GM12801 (cell line): Measurements from ENCODE around the gene RUVBL2.

ENCODE experiments used
- CTCF ChIP-seq: IDR thresholded peaks from one replicate; pipeline ENCODE4 v1.5.1; 2011; ENCODE audit warnings: control low read depth; ENCODE audit not compliant: insufficient read length; ENCODE audit errors: extremely low read depth

Gene RUVBL2

GRCh38 chr19:48991873-48992580 lies 1.7 kb upstream of the RUVBL2 start:
- no peak for TF ChIP-seq CTCF

GRCh38 chr19:48992581-48993174 lies 1.0 kb upstream of the RUVBL2 start:
- no peak for TF ChIP-seq CTCF

GRCh38 chr19:48994035-48994386 lies 324 bp downstream of the RUVBL2 start:
- no peak for TF ChIP-seq CTCF

GRCh38 chr19:48997972-48998371 lies 4.3 kb downstream of the RUVBL2 start:
- no peak for TF ChIP-seq CTCF

- no peak for TF ChIP-seq CTCF
Observed at GRCh38 chr19:48999481-49000325, 6.0 kb downstream of the RUVBL2 start.

GRCh38 chr19:49004133-49004532 lies 10.4 kb downstream of the RUVBL2 start:
- TF ChIP-seq CTCF = no peak

- no peak for TF ChIP-seq CTCF
Observed at GRCh38 chr19:49004964-49005614, 11.4 kb downstream of the RUVBL2 start.
